IMR-90 (cell line): ENCODE measurements around the gene PRR19.

Experiments used
- NFE2L2 ChIP-seq: fragments of 150-350 bp; IDR thresholded peaks from 2 replicates; pipeline ENCODE4 v1.6.1; 2016; ENCODE audit warnings: low read depth, mild to moderate bottlenecking, low read length
- POLR2A ChIP-seq: IDR thresholded peaks from 2 replicates; pipeline ENCODE4 v1.6.1; 2012; ENCODE audit warnings: mild to moderate bottlenecking, low read depth, low read length
- RAD21 ChIP-seq: IDR thresholded peaks from 2 replicates; pipeline ENCODE4 v1.6.1; 2012; ENCODE audit warnings: low read length, improper control_type of control experiment
- RFX5 ChIP-seq: IDR thresholded peaks from 2 replicates; pipeline ENCODE4 v1.8.0; 2012; ENCODE audit warnings: low read depth, mild to moderate bottlenecking, low read length, moderate library complexity
- TF ChIP-seq, protein P1 (sequence below): conservative IDR thresholded peaks from 2 replicates; pipeline ENCODE4 v1.5.1; 2012; ENCODE audit warnings: mild to moderate bottlenecking, low read depth, low read length, improper control_type of control experiment

DNA sequence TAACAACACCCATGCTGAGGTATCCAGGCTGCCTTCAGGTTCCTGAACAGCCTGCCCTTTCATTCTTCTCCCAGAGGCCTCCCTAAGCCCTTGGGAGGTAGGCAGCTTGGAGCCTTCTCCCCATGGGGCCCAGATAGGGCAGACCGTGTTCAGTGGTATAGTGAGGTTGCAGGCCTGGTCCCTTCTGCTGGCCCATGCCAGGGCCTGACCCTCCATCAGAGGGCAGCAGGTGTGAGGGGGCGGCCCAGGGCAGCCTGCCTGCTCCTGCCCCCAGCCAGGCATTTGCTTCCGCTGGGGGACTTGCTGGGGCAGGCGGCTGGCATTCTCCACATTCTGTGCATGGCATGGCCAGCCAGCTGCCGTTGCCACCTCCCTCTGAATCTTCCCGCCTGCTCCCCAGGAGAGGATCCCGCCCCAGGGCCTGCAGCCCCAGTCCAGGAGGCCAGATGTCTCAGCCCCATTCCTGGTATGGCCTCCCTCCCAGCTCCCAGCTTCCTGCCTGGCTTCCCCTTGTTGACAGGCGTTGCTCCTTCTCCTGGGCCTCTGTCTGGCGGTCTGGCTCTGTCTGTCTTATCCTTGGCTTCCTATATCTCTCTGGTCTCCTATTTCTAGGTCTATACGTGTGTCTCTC, 24.0 kb upstream of the PRR19 start:
- TF ChIP-seq, protein P1, sequence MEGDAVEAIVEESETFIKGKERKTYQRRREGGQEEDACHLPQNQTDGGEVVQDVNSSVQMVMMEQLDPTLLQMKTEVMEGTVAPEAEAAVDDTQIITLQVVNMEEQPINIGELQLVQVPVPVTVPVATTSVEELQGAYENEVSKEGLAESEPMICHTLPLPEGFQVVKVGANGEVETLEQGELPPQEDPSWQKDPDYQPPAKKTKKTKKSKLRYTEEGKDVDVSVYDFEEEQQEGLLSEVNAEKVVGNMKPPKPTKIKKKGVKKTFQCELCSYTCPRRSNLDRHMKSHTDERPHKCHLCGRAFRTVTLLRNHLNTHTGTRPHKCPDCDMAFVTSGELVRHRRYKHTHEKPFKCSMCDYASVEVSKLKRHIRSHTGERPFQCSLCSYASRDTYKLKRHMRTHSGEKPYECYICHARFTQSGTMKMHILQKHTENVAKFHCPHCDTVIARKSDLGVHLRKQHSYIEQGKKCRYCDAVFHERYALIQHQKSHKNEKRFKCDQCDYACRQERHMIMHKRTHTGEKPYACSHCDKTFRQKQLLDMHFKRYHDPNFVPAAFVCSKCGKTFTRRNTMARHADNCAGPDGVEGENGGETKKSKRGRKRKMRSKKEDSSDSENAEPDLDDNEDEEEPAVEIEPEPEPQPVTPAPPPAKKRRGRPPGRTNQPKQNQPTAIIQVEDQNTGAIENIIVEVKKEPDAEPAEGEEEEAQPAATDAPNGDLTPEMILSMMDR = no peak
- TF ChIP-seq RAD21 (no peak), POLR2A (no peak), NFE2L2 (no peak), RFX5 (no peak)
